Stimulated activated CD8-positive, alpha-beta memory T cell treated with anti-CD3 and anti-CD28 coated beads, Interleukin-4, amount 100 ng/mL, for 24 hours (primary cell): Measurements from ENCODE around the gene GHRH.

Experiments used
- DNase-seq: peaks from one replicate; pipeline ENCODE4 v3.0.0-alpha.2; 2020; ENCODE audit warnings: low read depth

The GHRH gene

DNA sequence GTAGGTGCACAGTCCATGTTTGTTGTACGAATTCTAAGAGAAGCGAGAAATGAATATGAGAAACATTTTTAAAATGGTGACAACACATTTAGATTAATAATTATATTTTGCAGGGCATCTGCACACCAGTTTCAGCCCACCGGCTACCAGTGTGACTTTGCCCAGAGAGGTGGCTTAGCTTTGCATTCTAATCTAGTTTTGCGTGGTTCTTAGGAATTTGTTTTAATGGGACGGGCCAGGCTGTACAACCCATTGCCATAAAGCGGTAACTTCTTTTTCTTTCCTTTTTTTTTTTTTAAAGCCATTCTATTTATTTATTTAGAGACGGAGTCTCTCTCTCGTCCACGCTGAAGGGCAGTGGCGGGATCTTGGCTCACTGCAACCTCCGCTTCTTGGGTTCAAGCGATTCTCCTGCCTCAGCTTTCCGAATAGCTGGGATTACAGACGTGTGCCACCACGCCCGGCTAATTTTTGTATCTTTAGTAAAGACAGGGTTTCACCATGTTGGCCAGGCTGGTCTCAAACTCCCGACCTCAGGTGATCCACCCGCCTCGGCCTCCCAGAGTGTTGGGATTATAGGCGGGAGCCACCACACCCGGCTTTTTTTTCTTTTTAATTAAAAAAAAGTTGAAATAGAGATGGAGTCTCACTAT is 28.7 kb upstream of the GHRH start:
- no peak for DNase-seq

DNA sequence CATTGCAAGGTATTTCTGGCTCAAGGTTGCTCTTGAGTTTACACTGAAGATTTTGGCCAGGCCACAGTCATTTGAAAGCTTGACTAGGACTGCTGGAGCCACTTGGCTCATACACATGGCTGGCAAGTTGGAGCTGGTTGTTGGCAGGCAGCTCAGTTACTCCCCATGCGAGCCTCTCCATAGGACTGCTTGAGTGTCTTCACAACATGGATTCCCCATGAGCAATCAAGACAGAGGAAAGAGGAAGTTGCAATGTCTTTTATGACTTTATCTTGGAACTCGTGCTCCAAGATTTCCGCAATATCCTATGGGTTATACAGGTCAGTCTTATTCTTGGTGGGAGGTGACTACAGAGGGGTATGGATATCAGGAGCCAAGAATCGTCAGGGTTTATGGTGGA is 26.5 kb upstream of the GHRH start:
- no peak for DNase-seq

DNA sequence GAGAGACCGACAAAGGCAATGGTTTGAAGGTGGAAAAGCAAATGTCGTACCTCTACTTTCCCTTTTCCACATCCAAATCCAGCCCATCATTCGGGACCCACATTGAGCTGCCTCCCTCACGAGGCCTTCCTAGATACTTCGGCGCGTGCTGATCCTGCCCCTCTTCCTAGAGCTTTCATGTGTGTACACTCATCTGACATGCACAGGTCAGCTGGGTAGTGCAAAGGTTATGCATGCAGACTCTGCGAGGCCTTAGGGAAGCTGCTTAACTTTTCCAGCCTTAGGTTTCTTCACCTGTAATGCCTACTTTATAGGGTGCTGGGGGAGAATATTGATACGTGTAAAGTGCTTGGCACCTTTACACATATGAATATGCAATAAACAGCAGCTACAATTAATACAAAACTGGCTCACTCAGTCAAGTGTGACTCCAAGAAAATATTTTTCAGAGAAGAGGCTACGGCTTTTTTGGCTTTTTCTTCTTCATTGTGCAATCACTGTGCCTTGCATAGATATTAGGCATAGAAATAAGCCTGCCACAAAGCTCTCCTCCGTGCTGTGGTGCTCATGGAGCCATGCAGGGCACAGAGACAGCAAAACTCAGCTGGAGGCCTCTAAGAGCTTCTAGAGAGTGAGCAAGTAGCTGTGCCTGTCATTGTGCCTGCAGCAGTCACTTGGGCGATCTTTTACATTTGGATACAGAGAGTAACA is 24.2 kb upstream of the GHRH start:
- DNase-seq = no peak

- no peak for DNase-seq
These were observed 23.1 kb upstream of the GHRH start for GRCh38 chr20:37284691-37285161.

GRCh38 chr20:37283530-37284195 is 22.0 kb upstream of the GHRH start:
- no peak for DNase-seq

- DNase-seq = no peak
These were observed 20.9 kb upstream of the GHRH start for GRCh38 chr20:37282556-37282955.

DNA sequence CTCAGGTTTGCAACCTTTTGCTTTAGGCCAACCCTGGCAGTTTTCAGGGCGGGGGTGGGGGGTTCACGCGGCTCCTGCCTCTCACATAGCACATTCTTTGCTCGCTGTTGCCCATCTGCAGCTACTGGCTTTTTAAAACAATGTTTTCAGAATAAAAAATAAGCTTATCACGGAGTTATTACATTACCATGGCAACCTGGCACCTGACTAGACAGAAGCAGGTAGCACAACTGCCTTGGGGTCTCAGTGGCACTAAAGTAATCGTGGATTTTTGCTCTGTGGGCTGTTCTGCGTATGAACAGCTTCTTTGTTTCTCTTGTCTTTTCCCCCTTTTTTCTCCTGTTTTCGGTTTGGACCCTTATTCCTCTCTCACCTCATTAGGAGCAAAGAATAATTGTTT is 18.8 kb upstream of the GHRH start:
- no peak for DNase-seq

- no peak for DNase-seq
These were observed 18.2 kb upstream of the GHRH start for GRCh38 chr20:37279820-37280219.

- DNase-seq = no peak
These were observed 17.5 kb upstream of the GHRH start for GRCh38 chr20:37278966-37279590.

DNA sequence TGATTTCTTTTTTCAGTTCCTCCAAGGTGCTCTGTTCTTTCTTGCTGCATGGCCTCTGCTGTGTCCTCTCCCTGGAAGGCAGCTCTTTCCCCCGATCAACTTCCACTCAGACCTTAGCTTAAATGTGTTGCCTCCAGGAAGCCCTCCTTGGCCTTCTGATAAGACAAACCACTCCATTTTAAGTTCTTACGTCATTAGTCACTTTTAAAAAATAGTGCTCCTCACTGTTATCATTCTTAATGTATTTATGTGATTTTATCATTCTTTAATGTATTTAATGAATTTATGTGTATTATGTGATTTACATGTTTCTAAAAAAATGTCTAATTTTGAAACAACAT is 15.6 kb upstream of the GHRH start:
- no peak for DNase-seq

DNA sequence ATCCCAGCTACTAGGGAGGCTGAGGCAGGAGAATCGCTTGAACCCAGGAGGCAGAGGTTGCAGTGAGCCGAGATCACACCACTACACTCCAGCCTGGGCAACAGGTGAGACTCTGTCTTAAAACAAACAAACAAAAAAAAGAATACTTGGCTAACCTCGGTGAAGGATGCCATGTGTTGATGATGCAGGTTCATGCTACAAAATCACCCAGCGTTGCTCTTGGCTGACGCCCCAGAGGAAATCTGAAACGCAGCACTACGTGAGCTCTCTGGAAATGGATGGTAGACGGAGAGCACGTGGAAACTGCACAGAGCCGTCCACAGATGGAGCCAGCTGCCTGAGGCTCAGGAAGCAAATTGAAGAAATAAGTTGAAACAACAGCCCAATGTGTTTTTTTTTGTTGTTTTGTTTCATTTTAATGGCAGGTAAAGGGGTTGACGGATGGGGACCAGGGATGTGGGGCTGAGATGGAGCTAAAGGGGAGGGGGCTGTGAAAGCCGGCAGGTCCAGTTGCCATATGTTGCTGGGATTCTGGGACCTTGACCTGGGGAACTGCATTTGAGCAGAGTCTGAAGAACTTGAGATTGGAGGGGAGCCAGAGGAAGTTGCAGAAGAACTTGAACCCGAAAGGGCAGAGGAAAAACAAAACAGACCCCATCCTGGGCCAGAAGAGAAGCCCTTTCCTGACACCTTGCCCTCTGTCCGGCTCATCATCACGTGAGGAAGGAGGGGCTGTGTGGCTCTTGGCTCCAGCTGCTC is 15.1 kb upstream of the GHRH start:
- no peak for DNase-seq

GRCh38 chr20:37274851-37275524 is 13.4 kb upstream of the GHRH start:
- DNase-seq = no peak

DNA sequence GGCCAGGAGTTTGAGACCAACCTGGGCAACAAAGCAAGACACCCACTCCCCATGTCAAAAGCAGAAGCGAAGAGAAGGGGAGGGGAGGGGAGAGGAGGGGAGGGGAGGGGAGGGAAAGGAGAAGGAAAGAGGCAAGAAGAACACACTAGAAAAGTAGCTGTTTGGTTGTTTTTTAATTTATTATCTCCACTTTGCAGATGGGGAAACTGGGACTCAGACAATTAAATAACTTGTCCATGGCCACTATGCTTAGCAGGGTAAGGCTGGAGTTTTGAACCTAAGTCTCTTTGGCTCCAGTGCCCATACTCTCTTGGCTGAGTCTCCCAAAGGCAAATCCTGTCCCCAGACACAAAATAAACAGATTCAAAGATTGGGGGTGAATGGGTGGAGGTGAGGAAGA is 12.4 kb upstream of the GHRH start:
- no peak for DNase-seq

- DNase-seq = no peak
These were observed 9.8 kb upstream of the GHRH start for GRCh38 chr20:37271421-37271768.

GRCh38 chr20:37270576-37271420 is 9.2 kb upstream of the GHRH start:
- DNase-seq = no peak

- no peak for DNase-seq
These were observed 6.2 kb upstream of the GHRH start for GRCh38 chr20:37267667-37268313.

DNA sequence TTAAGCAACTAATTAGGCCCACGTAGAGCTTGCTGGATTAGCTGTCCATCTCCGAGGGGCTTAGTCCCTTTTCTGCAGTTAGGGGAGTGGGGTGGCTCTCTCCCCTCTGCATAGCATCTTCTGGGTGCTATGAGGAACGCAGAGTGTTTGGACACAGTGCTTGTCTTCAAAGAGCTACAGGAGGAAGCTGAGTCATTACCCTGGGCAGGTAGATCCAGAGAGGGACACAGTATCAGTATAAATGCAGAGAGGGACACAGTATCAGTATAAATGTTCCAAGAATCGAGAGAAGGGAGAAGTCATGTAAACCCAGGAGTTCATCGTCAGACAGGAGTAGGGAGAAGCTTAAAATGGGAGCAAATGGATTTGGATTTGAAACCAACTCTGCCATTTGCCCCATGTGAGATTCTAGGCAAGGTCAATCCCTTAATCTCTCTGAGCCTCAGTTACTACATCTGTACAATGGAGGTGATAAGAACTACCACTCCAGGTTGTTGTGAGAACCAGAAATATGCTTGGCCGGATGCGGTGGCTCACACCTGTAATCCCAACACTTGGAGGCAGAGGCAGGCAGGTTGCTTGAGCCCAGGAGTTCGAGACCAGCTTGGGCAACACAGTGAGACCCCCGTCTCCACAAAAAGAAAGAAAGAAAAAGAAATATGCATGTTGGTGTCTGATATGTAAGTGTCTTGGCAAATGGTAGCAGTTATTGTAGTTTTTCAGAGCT is 5.5 kb upstream of the GHRH start:
- DNase-seq = no peak

- DNase-seq = no peak
These were observed 3.5 kb upstream of the GHRH start for GRCh38 chr20:37265152-37265551.

DNA sequence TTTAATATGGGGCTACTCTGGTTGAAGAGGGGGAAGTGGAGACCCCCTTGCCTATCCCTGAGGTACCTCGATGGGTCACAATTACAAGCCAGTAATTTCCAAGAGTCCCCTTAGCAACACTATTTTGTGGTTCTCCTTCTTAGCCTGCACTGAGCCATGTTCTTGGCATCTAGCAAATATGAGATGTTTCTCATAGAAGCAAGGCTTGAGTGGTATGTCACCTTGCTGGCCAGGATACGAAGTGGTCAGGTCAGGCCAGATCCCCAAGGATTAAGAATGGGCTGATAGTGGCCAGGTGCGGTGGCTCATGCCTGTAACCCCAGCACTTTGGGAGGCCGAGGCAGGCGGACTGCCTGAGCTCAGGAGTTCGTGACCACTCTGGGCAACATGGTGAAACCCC is 2.1 kb upstream of the GHRH start:
- no peak for DNase-seq

DNA sequence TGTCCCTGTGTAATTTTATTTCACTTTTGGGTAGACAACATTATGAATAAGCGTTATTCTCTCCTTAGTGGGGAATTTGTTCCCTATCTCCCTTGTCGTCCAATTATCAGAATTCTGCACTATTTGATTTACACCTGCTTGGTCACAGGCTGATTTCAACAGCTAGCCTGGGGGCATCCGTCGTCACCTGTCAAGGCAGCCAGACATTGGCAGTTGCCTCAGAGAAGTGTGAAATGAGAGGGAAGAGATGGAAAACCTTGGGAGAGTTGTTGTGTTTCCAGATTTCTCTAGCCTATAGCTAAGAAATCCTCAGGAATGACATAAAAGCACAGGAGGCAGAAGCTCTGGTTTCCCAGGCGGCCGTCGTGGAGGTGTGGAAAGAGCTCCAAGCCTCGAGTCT is 891 bp upstream of the GHRH start:
- DNase-seq = no peak
